HepG2 (cell line): ENCODE results near the gene IKBIP. TPM values are rescaled to one million over a fixed set of nuclear protein-coding genes. Genes with fewer than 3 reads are reported as not detected.

Experiments used
- ATAC-seq: fragments of 200-7000 bp; cut with Tn5 transposase; 3 replicates; pipeline ENCODE4 v1.9.1; 2020; ENCODE audit warnings: mild to moderate bottlenecking, moderate library complexity
- BruUV-seq: library from RNA; stranded (reverse); fragments of 400-500 nt; replicated peaks from 2 replicates; lab custom pipeline; 2021; lab: Mats Ljungman, UMichigan
- CTCF ChIA-PET: fragments of 300-600 bp; formaldehyde crosslinking; extraction: SDS; loops from one replicate; lab custom pipeline; 2021; ENCODE audit warnings: low total read pairs, inconsistent platforms, low intra/inter-chr PET ratio; lab: Yijun Ruan, JAX
- POLR2A ChIA-PET: fragments of 350-600 bp; sonication (Branson Sonifier 250); formaldehyde crosslinking; loops from one replicate; lab custom pipeline; 2020; ENCODE audit warnings: antibody characterized with exemption, inconsistent platforms; lab: Yijun Ruan, JAX
- DNase-seq: peaks from one replicate; pipeline ENCODE4 v3.0.0-alpha.2; 2015; ENCODE audit warnings: low spot score
- FAIRE-seq: peaks from 3 replicates; lab custom pipeline; 2011; peaks lifted over from hg19 to GRCh38; lab: Jason Lieb, UNC
- H2AFZ ChIP-seq: one replicate; pipeline ENCODE4 v1.6.1; 2011; ENCODE audit warnings: low read length, inconsistent platforms
- H3K27ac ChIP-seq: fragments of 300-600 bp; 3 replicates; pipeline ENCODE4 v1.8.0; 2011; ENCODE audit warnings: mixed run types, mild to moderate bottlenecking, mixed read lengths, low read length, inconsistent platforms; ENCODE audit not compliant: insufficient read depth; ENCODE audit errors: extremely low read length
- H3K27me3 ChIP-seq, 2 experiments: fragments of 200-600 bp in 1 of 2; 2 replicates in 1 of 2; 3 replicates in 1 of 2; pipeline versions ENCODE4 v1.6.0 to v1.8.0; 2011; ENCODE audit warnings: low read length in 2 of 2, mild to moderate bottlenecking in 2 of 2, moderate library complexity in 2 of 2, inconsistent platforms in 1 of 2; ENCODE audit not compliant: insufficient read depth in 2 of 2, control insufficient read depth in 1 of 2
- H3K36me3 ChIP-seq, 2 experiments: fragments of 200-600 bp in 1 of 2; replicated peaks in 1 of 2; 2 replicates in 1 of 2; 3 replicates in 1 of 2; pipeline versions ENCODE4 v1.5.1 to v1.8.0; 2011; ENCODE audit warnings: low read length in 2 of 2, inconsistent platforms in 1 of 2; ENCODE audit not compliant: insufficient read depth in 2 of 2, control insufficient read depth in 1 of 2
- H3K4me1 ChIP-seq: 2 replicates; pipeline ENCODE4 v1.5.1; 2012; ENCODE audit warnings: low read length, inconsistent platforms; ENCODE audit not compliant: insufficient read depth
- H3K4me2 ChIP-seq: 2 replicates; pipeline ENCODE4 v1.6.0; 2011; ENCODE audit warnings: low read depth, low read length, inconsistent platforms
- H3K4me3 ChIP-seq, 3 experiments: fragments of 200-600 bp in 1 of 3; sonication (generic), shearing (Covaris generic) in 1 of 3; replicated peaks in 1 of 3; 2 replicates each; pipeline ENCODE4 v1.5.1; 2011 to 2016; ENCODE audit warnings: low read length in 3 of 3, inconsistent platforms in 2 of 3, low read depth in 2 of 3, mild to moderate bottlenecking in 2 of 3, control low read depth in 1 of 3, mixed read lengths in 1 of 3; ENCODE audit not compliant: insufficient read depth in 1 of 3
- H3K79me2 ChIP-seq: one replicate; pipeline ENCODE4 v1.6.1; 2011; ENCODE audit warnings: low read length, inconsistent platforms; ENCODE audit not compliant: insufficient read depth
- H3K9ac ChIP-seq: 2 replicates; pipeline ENCODE4 v1.6.0; 2011; ENCODE audit warnings: mild to moderate bottlenecking, low read depth, low read length, inconsistent platforms; ENCODE audit not compliant: insufficient read depth
- H3K9me3 ChIP-seq: 2 replicates; pipeline ENCODE4 v1.5.1; 2012; ENCODE audit warnings: mild to moderate bottlenecking, low read length
- H4K20me1 ChIP-seq: 2 replicates; pipeline ENCODE4 v1.6.0; 2011; ENCODE audit warnings: inconsistent platforms, mild to moderate bottlenecking, low read length, moderate library complexity; ENCODE audit not compliant: insufficient read depth
- CREB1 ChIP-seq, 2 experiments: fragments of 450-650 bp in 1 of 2; IDR thresholded peaks; 2 replicates each; pipeline ENCODE4 v1.6.1; 2016 to 2017; ENCODE audit warnings: control low read depth in 1 of 2, mild to moderate bottlenecking in 1 of 2, missing compliant biosample characterization in 1 of 2, missing genetic modification characterization in 1 of 2
- CREM ChIP-seq, 2 experiments: sonication (generic) in 1 of 2; formaldehyde crosslinking in 1 of 2; IDR thresholded peaks; 2 replicates each; pipeline versions ENCODE4 v1.4.0 to v1.6.1; 2016 to 2020; ENCODE audit warnings: antibody characterized with exemption in 1 of 2, mild to moderate bottlenecking in 1 of 2, missing genetic modification reagents in 1 of 2
- FOSL2 ChIP-seq: sonication (generic); formaldehyde crosslinking; IDR thresholded peaks from 2 replicates; pipeline ENCODE4 v1.4.0; 2020; ENCODE audit warnings: missing genetic modification reagents
- MAFK ChIP-seq, 2 experiments: IDR thresholded peaks in 1 of 2; conservative IDR thresholded peaks in 1 of 2; 2 replicates each; pipeline ENCODE4 v1.6.1; 2011; ENCODE audit warnings: improper control_type of control experiment in 2 of 2, low read length in 2 of 2
- PHF20 ChIP-seq: sonication (generic); formaldehyde crosslinking; IDR thresholded peaks from 2 replicates; pipeline ENCODE4 v1.5.0; 2020; ENCODE audit warnings: mild to moderate bottlenecking, missing genetic modification reagents
- REST ChIP-seq, 2 experiments: IDR thresholded peaks; 2 replicates each; pipeline ENCODE4 v1.6.1; 2011 to 2012; ENCODE audit warnings: low read length in 2 of 2, borderline replicate concordance in 1 of 2, low read depth in 1 of 2, mild to moderate bottlenecking in 1 of 2, moderate library complexity in 1 of 2
- ZNF263 ChIP-seq: sonication (generic); formaldehyde crosslinking; IDR thresholded peaks from 2 replicates; pipeline ENCODE4 v1.4.0; 2020; ENCODE audit warnings: missing genetic modification reagents
- ZNF329 ChIP-seq: sonication (generic); formaldehyde crosslinking; IDR thresholded peaks from 2 replicates; pipeline ENCODE4 v1.9.0; 2021; ENCODE audit warnings: low read depth, mild to moderate bottlenecking, missing genetic modification reagents
- ZSCAN29 ChIP-seq: sonication (generic); formaldehyde crosslinking; conservative IDR thresholded peaks from 2 replicates; pipeline ENCODE4 v1.4.0; 2020; ENCODE audit warnings: mild to moderate bottlenecking, missing genetic modification reagents
- WGBS: methylation state at CpG from one replicate; pipeline ENCODE4 v1.1.6; 2017; ENCODE audit warnings: low lambda C conversion rate; 5-methylcytosine and 5-hydroxymethylcytosine counted together
- in situ Hi-C: cut with HindIII; loops from 2 replicates; pipeline ENCODE4 v1.10.0; 2017; ENCODE audit warnings: low pct_unique_long_range_greater_than_20kb; ENCODE audit not compliant: extremely low pct_ligation_motif_present
- intact Hi-C: fragments of 100-400 bp; cut with micrococcal nuclease; formaldehyde crosslinking; loops from one replicate; pipeline ENCODE4 v1.10.0; 2022; ENCODE audit not compliant: unreplicated experiment
- polyA plus RNA-seq, 8 experiments: library from polyadenylated mRNA; depleted of rRNA in 3 of 8; stranded (reverse) in 7 of 8; unstranded in 1 of 8; fragments of >200 nt; fragmentation: Illumina TruSeq in 4 of 8; extraction: Trizol in 4 of 8; gene quantifications; 2 replicates each; pipeline versions ENCODE4 v1.2.1 to v1.2.3, GENCODE V29; 2011 to 2016; ENCODE audit warnings: low read depth in 4 of 8, missing spikeins in 1 of 8, mixed read lengths in 1 of 8; ENCODE audit not compliant: insufficient read depth in 1 of 8
- total RNA-seq, 5 experiments: library from RNA; depleted of rRNA; stranded (reverse); fragments of >200 nt; fragmentation: Illumina TruSeq; extraction: Trizol; gene quantifications; 2 replicates each; pipeline ENCODE4 v1.2.3, GENCODE V29; 2016; ENCODE audit warnings: low read depth in 1 of 5

Gene IKBIP
- total and polyA plus RNA-seq, 2 of the 13 experiments (the other 11 are each of a cell fraction or from before 2014, with no cell fraction given): 20.0 to 55.5 TPM

- no peak overlapping the region for H3K9ac ChIP-seq
- in situ Hi-C loops (no loop called here), intact Hi-C loops (no loop called here)
- no peak overlapping the region for H3K4me3 ChIP-seq
- H3K4me1 ChIP-seq: peaks cover 34% of the 10 kb centered on the region
- peak; percentile 72 for FAIRE-seq
- H3K9me3 ChIP-seq: no peaks in the 10 kb centered on the region
- no peak overlapping the region for H2AFZ ChIP-seq
- no peaks in the 10 kb centered on the region; the same call in 1 of the 2 replicates for H4K20me1 ChIP-seq
- H3K27ac ChIP-seq: no peak overlapping the region
- H3K79me2 ChIP-seq: peaks cover 42% of the 10 kb centered on the region
- ChIA-PET CTCF (no interaction called here), POLR2A (no interaction called here)
- H3K36me3 ChIP-seq: peaks cover 5 to 22% of the 10 kb centered on the region in 2 experiments; a peak in 3 of 5 replicates
- peak; percentile 20 for DNase-seq
- WGBS: 92% methylated on average over 4 of the region's 4 CpGs
- no peak for ATAC-seq
- TF ChIP-seq ZSCAN29 (CRISPR knock-in tag) (no peak), ZNF263 (no peak), MAFK (conservative IDR thresholded peaks at IDR 0.05 in 1 of 2, IDR thresholded peaks at IDR 0.05 in 1 of 2; ENCODE audit: low read length in 2 of 2) (no peak), FOSL2 (0 out of 2 replicates have a peak, but pooled peaks have one; percentile 14)
- no peak overlapping the region for H3K4me2 ChIP-seq
- no peaks in the 10 kb centered on the region for H3K27me3 ChIP-seq
- no TSS peak for BruUV-seq
Measured at GRCh38 chr12:98635657-98636323, 8.8 kb downstream of the IKBIP start.

- Histone ChIP-seq H3K27me3 (no peaks in the 10 kb centered on the region), H3K4me2 (no peak overlapping the region), H2AFZ (no peak overlapping the region), H3K9me3 (no peaks in the 10 kb centered on the region), H3K4me3 (no peak overlapping the region), H3K9ac (no peak overlapping the region), H3K27ac (no peak overlapping the region), H4K20me1 (no peaks in the 10 kb centered on the region), H3K36me3 (no peaks in the 10 kb centered on the region), H3K79me2 (no peaks in the 10 kb centered on the region), H3K4me1 (no peaks in the 10 kb centered on the region)
- no peak for FAIRE-seq
- CTCF ChIA-PET: no interaction called here
- WGBS: 95% methylated on average over 4 of the region's 4 CpGs
- ATAC-seq: no peak
- DNase-seq: no peak
- intact Hi-C loops (no loop called here), in situ Hi-C loops (no loop called here)
- no peak for TF ChIP-seq ZNF329 (CRISPR knock-in tag)
- no peak for TF ChIP-seq CREM (IDR thresholded peaks at IDR 0.05)
- TF ChIP-seq CREM (CRISPR knock-in tag; IDR thresholded peaks at IDR 0.05): no peak
- TF ChIP-seq PHF20: no peak
- no peak for TF ChIP-seq REST (IDR thresholded peaks at IDR 0.05; ENCODE audit: borderline replicate concordance in 1 of 2, low read depth in 1 of 2, low read length in 2 of 2)
- no peak for TF ChIP-seq CREB1 (IDR thresholded peaks at IDR 0.05)
- no peak for TF ChIP-seq CREB1 (CRISPR knock-in tag; IDR thresholded peaks at IDR 0.05)
- POLR2A ChIA-PET: no interaction called here
- BruUV-seq: no TSS peak
Measured at GRCh38 chr12:98618952-98619351, 25.6 kb downstream of the IKBIP start.
